Activated gamma-delta T cell (primary cell): ENCODE results near the gene EMC10.
"Not testable (repeated sequence)": the region's sequence is repeated elsewhere in the genome, so short reads cannot be mapped to it uniquely, and the experiment has no call there.

Source experiments
- DNase-seq: peaks from one replicate; lab custom pipeline; 2025; lab: John Stamatoyannopoulos, UW

The EMC10 gene

DNA sequence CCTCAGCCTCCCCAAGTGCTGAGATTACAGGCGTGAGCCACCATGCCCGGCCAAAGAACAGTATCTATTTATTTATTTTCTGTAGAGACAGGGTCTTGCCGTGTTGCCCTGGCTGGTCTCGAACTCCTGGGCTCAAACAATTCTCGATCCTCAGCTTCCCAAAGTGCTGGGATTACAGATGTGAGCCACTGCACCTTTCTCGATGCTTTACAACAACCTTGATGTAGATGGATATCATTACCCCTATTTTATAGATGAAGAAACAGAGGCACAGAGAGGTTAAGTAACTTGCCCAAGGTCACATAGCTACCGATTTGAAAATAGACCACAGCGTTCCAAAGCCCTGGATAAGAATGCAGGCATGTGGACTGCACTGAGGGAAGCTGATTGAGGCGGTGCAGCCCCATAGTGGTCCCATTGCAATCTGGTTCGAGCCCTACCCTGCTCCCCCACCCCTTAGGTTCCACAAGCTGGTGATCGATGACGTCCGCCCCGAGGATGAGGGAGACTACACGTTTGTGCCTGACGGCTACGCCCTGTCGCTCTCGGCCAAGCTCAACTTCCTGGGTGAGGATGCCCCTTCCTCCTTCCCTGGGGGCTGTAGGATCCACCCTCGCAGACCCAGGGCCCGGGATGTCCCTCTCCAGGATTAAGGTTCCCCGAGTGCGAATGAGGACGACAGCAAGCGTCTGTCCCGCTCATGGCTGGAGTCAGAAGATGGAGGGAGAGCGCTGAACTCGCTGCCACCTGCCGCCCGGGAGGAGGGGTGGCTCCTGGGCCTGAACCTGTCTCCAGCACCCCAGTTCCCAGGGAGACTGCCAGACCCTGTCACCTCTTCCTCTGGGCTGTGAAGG is 25.7 kb upstream of the EMC10 start:
- DNase-seq: no peak

DNA sequence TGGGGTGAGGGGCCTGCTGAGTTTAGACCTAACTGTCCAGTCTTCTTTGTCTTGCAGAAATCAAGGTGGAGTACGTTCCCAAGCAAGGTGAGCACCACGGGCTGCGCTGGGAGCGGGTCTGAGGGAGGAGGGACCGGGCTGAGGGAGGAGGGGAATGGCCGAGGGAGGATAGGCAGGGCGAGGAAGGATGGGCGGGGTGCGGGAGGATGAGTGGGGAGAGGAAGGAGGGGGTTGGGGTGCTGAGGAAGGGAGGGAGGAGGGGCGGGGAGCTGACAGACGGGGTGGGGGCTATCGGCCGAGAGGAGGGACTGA is 25.1 kb upstream of the EMC10 start:
- no peak for DNase-seq

DNA sequence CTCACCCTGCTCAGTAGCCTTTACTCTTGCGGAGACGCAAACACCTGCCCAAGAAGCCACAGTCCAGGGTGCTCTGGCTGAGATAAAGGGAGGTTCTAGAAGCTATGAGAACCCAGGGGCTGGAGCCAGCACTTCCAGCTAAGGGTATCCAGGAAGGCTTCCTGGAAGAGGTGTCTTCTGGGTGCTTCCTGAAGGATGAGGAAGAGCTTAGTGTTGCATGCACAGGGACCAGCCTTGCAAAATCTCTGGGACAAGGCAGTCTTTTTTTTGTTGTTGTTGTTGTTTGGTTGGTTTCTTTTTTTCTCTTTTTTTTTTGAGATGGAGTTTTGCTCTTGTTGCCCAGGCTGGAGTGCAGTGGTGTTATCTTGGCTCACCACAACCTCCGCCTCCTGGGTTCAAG is 23.1 kb upstream of the EMC10 start:
- no peak for DNase-seq

DNA sequence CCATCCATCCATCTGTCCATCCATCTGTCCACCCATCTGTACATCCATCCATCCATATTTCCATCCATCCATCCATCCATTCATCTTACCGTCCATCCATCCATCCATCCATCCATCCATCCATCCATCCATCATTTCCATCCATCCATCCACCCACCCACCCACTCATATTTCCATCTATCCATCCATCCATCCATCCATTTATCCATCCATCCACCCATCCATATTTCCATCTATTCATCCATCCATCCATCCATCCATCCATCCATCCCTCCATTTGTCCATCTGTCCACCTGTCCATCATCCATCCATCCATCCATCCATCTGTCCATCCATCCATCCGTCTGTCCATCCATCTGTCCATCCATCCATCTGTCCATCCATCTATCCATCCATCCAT is 20.3 kb upstream of the EMC10 start:
- DNase-seq: no peak

DNA sequence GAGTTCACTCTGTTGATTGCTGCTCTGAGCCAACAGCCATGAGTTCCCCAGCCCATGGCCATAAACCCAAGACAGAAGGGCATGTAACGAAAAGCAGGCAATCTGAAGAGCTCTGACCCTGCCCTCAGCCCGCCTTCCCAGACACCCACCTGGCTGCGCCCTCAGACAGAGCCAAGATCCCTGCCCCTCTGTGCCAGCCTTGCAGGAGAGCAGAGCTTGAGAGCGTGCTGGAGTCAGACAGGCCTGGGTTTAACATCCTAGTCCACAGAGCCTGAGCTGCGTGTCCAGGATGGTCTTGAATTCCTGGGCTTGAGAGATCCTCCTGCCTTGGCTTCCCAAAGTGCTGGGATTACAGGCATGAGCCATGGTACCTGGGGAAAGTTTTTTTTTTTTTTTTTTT is 19.0 kb upstream of the EMC10 start:
- DNase-seq: no peak

DNA sequence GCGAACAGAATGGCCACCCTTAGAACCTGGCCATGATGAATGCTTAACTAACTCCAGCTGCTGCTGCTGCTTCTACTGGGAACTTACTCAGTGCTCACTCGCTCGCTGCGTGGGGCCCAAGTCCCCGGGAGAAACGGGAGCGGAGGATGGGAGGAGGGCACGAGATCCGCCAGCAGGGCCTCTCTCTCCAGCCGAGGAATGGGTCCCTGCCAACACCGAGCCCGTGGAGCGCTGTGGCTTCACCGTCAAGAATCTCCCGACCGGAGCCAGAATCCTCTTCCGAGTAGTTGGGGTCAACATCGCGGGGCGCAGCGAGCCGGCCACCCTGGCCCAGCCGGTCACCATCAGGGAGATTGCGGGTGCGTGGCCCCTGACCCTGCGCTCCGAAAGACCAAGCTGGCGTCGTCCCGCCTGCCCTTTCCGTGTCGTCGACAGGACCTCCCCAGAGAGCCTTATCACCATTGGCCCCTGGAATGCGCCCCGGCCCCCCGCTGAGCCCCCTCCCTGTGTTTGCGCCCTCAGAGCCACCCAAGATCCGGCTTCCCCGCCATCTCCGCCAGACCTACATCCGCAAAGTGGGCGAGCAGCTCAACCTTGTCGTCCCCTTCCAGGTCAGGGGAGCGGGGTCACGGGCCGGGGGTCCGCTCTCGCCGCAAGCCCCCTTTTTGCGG is 17.8 kb upstream of the EMC10 start:
- no peak for DNase-seq

DNA sequence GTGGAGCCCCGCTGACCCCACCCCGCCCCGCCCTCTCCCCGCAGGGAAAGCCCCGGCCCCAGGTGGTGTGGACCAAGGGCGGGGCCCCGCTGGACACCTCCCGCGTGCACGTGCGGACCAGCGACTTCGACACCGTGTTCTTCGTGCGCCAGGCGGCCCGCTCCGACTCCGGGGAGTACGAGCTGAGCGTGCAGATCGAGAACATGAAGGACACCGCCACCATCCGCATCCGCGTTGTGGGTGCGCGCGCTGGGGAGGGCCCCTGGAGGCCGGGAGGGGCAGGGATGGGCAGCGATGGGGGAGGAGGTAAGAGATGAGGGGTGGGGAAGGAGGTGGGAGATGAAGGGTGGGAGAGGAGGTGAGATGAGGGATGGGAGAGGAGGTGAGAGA is 17.2 kb upstream of the EMC10 start:
- DNase-seq: no peak

DNA sequence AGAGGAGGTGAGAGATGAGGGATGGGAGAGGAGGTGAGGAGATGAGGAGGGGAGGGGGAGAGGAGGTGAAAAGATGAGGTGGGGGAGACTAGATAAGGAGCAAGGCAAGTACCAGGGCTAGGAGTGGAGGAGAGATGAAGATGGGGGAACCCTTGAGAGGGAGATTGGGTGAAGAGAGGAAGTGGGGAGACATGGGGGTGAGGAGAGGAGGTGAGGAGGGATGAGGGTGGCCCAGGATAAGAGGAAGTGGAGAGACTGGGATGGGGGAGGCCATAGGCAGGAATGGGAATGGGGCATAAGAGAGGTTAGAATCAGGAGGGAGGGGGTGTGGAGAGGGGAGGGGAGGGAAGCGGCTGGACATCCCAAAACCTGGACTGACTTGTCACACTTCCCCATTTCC is 16.7 kb upstream of the EMC10 start:
- DNase-seq: no peak

DNA sequence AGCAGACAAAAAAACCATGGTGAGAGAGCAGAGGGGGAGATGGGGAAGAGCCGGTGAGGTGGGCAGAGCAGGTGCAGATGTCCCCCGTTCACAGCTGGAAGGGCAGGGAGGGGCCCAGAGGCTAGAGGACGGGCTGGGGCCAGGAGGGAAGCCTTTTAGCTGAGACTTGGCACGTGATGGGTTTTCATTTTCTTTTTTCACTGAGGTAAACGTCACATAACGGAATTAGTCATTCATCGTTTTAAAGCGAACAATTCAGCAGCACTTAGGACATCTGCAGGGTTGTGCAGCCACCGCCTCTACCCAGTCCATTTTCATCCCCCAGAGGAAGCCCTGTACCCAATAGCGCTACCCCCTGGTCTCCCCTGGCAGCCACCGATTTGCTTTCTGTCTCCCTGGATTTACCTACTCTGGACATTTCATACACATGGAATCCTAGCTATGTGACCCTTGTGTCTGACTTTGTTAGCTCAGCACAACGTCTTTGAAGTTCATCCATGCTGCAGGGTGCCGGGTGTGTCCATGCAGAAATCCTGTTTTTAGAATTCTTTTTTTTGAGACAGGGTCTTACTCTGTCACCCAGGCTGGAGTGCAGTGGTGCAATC is 16.0 kb upstream of the EMC10 start:
- no peak for DNase-seq

DNA sequence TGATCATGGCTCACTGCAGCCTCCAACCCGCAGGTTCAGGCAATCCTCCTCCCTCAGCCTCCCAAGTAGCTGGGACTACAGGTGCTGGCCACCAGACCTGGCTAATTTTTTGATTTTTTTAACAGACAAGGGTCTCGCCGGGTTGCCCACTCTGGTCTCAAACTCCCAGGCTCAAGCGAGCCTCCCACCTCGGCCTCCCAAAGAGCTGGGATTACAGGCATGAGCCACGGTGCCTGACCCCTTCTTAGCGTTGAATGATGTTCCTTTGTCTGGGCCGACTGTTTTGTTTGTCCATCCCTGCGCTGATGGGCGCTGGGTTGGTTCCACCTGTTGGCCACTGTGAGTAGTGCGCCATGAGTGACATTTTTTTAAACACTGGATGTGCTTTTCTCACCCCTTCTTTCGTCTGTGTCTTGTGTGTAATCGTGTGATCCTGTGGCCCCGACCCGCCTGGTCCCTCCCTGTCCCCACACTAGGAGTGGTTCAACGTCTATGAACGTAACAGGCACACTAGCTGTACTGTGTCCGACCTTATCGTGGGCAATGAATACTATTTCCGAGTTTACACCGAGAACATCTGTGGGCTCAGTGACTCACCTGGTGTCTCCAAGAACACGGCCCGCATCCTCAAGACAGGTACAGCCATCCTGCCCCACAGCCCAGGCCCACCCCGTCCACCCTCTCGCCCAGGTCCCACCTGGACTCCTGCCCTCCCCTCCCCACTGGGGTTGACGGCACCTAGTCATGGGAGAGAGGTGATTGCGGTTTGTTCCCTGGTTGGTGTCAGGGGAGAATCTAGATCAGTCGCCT is 15.0 kb upstream of the EMC10 start:
- DNase-seq: no peak

DNA sequence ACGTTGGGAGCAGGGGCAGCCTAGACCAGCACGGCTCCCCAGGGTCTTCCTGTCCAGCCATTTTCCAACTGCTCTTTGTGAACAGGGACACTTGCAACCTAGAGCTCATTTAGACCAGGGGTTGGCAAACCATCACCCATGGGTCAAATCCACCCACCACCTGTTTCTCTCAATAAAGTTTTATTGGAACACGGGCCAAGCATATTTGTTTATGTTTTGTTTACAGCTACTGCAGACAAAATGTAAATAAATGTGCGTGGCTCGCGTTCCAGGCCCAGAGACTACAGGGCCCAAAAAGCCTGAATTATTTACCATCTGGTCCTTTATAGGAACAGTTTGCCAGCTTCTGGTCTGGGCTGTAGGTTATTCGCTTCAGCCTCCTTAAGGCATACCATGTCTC is 13.3 kb upstream of the EMC10 start:
- DNase-seq: no peak

DNA sequence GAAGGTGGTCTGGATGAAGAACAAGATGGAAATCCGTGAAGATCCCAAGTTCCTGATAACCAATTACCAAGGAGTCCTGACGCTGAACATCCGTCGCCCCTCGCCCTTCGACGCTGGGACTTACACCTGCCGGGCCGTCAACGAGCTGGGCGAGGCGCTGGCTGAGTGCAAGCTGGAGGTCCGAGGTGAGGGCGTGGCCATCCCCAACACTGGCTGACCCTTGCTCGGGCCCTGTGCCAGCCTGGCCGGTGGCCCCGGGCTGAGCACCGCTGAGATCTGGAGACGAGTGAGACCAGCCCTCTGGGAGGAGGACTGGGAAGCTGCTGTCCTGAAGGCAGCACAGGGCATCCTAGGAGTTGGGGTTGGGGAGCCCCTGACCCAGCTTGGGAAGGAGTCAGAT is 12.0 kb upstream of the EMC10 start:
- DNase-seq: no peak

DNA sequence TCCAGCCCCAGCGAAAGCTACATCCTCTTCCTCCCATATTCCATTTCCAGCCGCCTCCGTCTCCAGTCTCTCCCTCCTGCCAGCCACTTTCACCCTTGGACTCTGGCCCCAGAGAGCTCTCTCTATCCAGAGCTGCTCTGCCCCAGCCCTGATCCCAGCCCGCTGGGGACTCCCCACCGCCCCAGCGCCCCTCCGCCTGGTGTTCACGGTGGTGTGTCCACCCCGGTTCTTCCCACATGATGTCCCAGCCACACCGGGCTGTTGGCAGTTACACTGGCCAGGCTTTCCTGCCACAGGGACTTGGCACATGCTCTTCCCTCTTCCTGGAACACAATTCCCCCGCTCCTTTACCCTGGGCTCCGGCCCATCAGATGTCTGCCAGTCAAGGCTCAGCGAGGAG is 11.3 kb upstream of the EMC10 start:
- DNase-seq: no peak

DNA sequence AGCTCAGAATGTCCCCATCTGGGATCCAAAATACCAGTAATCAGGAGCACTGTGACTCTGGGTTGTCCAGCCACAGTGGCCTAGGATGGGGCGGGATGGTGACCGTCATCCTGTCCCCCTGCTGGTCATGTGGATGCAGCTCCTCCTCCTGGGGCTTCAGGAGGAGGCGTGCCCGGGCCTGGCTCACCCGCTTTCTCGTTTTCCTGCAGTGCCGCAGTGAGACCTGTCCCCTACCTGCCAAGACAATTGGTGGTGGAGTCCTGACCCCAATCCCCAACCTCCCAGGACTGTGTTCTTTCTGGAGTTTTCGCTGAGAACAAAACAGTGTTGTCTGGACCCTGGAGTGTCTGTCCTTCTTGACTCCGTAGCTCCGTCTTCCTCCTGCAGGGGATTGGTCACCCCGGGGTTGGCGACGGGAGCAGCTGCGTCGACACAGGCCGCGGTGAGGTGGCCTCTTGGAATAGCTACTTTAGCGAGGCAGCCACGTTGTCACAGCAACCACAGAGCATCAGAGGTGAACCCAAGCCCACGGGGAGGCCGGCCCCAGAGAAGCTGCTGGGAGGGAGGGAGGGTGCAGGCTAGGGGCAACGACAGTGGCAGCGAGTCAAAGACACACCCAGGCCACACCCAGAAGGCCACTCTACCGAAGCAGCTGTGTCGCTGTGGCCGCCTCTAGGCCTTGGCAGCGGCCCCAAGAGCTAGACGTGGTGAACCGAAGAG is 10.2 kb upstream of the EMC10 start:
- no peak for DNase-seq

DNA sequence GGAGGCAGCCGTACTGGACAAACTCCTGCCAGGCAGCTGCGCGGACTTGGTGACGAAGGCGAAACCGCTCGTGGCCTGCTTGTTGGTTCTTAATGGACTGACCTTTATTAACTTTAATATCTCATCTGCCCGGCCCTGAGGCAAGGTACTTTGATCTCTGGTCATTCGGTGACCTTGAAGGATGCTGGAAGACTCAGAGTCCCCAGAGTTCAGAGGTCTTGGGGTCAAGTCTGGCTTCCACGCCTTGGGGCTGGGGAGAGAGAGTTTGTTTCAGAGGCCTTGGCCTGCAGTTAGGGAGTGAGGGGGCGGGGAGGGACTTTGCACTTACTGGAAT is 9.6 kb upstream of the EMC10 start:
- DNase-seq: no peak

DNA sequence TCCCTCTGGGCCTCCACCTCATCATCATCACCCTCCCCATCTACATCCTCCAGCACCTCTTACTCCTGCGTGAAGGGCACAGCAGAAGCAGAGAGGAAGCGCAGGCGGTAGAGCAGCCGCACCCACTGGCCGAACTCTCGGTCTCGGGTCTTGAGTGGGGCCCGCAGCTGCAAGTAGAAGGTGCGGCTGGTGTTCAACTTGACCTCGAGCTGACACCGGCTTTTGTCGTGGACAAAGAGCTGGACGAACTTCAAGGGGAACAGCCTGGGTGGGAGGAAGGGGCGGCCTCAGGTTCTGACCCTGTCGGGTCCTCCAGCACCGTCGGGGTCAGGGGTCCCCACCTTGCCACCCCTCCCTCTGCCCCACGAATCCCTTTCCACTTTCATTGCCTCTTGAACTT is 8.7 kb upstream of the EMC10 start:
- DNase-seq: no peak

DNA sequence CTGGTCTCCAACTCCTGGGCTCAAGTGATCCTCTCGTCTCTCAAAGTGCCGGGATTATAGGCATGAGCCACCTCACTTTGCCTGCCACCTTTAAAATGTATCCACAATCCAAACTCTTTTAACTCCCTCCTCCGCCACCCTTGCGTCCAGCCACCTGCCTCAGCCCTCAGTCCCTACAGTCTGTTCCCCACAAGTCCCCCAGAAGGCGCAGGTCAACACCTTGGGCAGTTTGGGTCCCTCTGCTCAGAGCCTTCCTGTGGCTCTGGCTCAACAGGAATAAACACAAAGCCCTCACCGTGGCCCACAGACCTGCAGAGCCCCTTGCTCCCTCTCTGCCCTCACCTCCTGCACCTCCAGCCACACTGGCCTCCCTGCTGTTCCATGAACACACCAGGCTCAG is 7.5 kb upstream of the EMC10 start:
- DNase-seq: no peak

DNA sequence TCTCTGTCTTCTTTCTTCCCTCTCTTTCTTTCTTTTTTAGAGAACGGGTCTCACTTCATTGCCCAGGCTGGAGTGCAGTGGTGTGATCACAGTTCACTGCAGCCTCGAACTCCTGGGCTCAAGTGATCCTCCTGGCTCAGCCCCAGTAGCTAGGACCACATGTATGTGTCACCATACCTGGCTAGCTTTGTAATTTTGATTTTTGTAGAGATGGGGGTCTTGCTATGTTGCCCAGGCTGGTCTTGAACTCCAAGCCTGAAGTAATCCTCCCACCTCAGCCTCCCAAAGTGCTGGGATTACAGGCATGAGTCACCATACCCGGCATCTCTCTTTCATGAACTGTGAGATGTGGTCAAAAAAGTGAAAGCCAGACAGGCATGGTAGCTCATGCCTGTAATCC is 3.0 kb upstream of the EMC10 start:
- DNase-seq: not testable (repeated sequence)

DNA sequence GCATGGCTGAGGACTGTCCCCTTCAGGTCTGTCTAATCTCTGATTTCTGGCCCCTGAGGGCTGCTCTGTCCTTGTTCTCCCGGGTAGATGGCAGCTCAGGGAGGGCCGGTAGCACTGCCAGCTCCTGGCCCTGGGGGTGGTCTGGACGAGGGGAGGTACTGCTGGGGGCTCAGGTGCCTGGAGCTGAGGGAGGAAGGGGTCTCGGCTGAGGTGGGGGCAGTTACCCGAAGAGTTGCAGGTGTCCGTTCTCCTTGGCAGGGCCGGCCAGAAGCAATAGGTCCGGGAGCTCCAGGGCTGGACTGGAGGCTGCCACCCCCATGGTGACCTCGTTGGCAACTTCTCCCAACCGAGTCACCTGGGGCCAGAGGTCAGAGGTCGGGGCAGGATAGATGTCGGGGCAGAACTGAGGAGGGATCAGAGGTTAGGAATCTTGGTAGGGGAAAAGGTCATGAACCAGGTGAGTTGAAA is 1.2 kb upstream of the EMC10 start:
- DNase-seq: no peak

DNA sequence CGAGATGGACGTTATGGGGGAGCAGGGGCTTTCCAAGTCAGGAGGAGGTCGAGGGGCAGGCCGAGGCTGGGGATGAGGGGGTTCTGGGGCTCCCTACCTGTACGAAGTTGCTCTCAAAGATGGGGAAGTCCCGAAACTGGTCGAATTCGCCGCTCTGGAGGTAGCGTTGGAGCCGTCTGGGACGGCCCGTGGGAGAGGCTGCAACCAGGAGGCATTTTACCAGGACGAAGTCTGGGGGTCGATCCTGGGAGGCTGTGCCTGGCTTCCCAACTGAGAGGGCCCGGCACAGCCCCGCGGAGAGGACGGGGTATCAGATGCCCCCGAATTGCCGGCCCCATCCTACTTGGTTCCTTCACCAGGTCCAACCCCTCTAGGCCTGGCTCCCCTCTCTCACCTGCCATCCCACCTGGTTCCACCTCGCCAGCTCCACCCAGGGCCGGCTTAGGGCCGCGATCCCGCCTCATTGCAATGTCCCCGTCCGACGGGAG is 527 bp upstream of the EMC10 start:
- DNase-seq: no peak

DNA sequence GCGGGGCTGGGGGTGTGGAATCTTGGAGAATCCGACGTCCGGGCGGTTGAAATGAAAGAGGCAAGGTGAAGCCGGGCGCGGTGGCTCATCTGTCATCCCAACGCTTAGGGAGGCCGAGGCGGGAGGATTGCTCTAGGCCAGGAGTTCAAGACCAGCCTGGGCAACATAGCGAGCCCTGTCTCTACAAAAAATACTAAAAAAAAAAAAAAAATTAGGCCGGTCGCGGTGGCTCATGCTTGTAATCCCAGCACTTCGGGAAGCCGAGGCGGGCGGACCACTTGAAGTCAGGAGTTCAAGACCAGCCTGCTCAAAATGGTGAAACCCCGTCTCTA is 566 bp downstream of the EMC10 start:
- no peak for DNase-seq
